HEK293 (cell line): ENCODE measurements around the gene DENND1A.

Source experiments
- BCL11A ChIP-seq: fragments of 450-650 bp; formaldehyde crosslinking; IDR thresholded peaks from 2 replicates; pipeline ENCODE4 v1.5.1; 2016; ENCODE audit warnings: low read depth, missing biosample characterization, missing genetic modification characterization
- TCF7L2 ChIP-seq: IDR thresholded peaks from 2 replicates; pipeline ENCODE4 v1.6.1; 2011; ENCODE audit warnings: low read depth, mild to moderate bottlenecking, inconsistent platforms, low read length, moderate library complexity, borderline replicate concordance
- ZIC2 ChIP-seq: fragments of 450-650 bp; formaldehyde crosslinking; IDR thresholded peaks from 2 replicates; pipeline ENCODE4 v1.5.1; 2016; ENCODE audit warnings: missing biosample characterization, missing genetic modification characterization
- ZNF302 ChIP-seq: fragments of 450-650 bp; formaldehyde crosslinking; IDR thresholded peaks from 2 replicates; pipeline ENCODE4 v1.5.1; 2016; ENCODE audit warnings: missing biosample characterization, missing genetic modification characterization, low read depth
- ZNF571 ChIP-seq: fragments of 450-650 bp; formaldehyde crosslinking; IDR thresholded peaks from 2 replicates; pipeline ENCODE4 v1.5.0; 2017; ENCODE audit warnings: missing biosample characterization, missing genetic modification characterization
- TF ChIP-seq, protein P1 (sequence below): fragments of 450-650 bp; formaldehyde crosslinking; IDR thresholded peaks from 2 replicates; pipeline ENCODE4 v1.5.1; 2016; ENCODE audit warnings: missing biosample characterization, missing genetic modification characterization
- TF ChIP-seq, protein P2 (sequence below): fragments of 450-650 bp; formaldehyde crosslinking; IDR thresholded peaks from 2 replicates; pipeline ENCODE4 v1.5.1; 2016; ENCODE audit warnings: missing biosample characterization, missing genetic modification characterization
- TF ChIP-seq, protein P3 (sequence below): fragments of 450-650 bp; formaldehyde crosslinking; conservative IDR thresholded peaks from 2 replicates; pipeline ENCODE4 v1.5.1; 2016; ENCODE audit warnings: low read depth, missing biosample characterization, missing genetic modification characterization

DNA sequence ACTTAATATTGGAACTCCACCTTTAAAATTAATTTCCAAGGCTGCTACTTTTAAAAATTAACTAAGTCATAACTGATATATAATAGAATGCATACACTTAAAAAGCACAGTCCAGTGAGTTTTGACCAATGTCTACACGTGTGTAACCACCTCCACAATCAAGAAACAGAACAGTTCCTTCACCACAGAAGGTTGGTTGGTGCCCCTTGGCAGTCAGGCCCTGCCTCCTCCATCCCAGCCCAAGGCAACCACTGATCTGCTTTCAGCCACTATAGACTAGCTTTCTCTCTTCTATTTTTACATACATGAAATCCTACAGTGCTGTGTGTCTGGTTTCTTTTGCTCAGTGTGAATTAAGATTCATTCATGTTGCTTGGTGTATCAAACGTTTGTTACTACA lies 358.7 kb downstream of the DENND1A start:
- TF ChIP-seq, protein P1, sequence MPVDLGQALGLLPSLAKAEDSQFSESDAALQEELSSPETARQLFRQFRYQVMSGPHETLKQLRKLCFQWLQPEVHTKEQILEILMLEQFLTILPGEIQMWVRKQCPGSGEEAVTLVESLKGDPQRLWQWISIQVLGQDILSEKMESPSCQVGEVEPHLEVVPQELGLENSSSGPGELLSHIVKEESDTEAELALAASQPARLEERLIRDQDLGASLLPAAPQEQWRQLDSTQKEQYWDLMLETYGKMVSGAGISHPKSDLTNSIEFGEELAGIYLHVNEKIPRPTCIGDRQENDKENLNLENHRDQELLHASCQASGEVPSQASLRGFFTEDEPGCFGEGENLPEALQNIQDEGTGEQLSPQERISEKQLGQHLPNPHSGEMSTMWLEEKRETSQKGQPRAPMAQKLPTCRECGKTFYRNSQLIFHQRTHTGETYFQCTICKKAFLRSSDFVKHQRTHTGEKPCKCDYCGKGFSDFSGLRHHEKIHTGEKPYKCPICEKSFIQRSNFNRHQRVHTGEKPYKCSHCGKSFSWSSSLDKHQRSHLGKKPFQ (tag by site-specific recombination), result no peak
- TF ChIP-seq, protein P2, sequence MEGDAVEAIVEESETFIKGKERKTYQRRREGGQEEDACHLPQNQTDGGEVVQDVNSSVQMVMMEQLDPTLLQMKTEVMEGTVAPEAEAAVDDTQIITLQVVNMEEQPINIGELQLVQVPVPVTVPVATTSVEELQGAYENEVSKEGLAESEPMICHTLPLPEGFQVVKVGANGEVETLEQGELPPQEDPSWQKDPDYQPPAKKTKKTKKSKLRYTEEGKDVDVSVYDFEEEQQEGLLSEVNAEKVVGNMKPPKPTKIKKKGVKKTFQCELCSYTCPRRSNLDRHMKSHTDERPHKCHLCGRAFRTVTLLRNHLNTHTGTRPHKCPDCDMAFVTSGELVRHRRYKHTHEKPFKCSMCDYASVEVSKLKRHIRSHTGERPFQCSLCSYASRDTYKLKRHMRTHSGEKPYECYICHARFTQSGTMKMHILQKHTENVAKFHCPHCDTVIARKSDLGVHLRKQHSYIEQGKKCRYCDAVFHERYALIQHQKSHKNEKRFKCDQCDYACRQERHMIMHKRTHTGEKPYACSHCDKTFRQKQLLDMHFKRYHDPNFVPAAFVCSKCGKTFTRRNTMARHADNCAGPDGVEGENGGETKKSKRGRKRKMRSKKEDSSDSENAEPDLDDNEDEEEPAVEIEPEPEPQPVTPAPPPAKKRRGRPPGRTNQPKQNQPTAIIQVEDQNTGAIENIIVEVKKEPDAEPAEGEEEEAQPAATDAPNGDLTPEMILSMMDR (tag by site-specific recombination), result no peak
- TF ChIP-seq ZNF302 (tag by site-specific recombination), result no peak
- TF ChIP-seq, protein P3, sequence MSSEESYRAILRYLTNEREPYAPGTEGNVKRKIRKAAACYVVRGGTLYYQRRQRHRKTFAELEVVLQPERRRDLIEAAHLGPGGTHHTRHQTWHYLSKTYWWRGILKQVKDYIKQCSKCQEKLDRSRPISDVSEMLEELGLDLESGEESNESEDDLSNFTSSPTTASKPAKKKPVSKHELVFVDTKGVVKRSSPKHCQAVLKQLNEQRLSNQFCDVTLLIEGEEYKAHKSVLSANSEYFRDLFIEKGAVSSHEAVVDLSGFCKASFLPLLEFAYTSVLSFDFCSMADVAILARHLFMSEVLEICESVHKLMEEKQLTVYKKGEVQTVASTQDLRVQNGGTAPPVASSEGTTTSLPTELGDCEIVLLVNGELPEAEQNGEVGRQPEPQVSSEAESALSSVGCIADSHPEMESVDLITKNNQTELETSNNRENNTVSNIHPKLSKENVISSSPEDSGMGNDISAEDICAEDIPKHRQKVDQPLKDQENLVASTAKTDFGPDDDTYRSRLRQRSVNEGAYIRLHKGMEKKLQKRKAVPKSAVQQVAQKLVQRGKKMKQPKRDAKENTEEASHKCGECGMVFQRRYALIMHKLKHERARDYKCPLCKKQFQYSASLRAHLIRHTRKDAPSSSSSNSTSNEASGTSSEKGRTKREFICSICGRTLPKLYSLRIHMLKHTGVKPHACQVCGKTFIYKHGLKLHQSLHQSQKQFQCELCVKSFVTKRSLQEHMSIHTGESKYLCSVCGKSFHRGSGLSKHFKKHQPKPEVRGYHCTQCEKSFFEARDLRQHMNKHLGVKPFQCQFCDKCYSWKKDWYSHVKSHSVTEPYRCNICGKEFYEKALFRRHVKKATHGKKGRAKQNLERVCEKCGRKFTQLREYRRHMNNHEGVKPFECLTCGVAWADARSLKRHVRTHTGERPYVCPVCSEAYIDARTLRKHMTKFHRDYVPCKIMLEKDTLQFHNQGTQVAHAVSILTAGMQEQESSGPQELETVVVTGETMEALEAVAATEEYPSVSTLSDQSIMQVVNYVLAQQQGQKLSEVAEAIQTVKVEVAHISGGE (tag by site-specific recombination), result no peak
- no peak for TF ChIP-seq BCL11A (tag by site-specific recombination)
- TF ChIP-seq ZNF571, result no peak
- no peak for TF ChIP-seq TCF7L2
- TF ChIP-seq ZIC2, result no peak
